EL (cell line): ENCODE measurements around the gene SPDYE1.

Experiments
- DNase-seq: peaks from one replicate; pipeline ENCODE4 v3.0.0-alpha.2; 2016

SPDYE1 gene

DNA sequence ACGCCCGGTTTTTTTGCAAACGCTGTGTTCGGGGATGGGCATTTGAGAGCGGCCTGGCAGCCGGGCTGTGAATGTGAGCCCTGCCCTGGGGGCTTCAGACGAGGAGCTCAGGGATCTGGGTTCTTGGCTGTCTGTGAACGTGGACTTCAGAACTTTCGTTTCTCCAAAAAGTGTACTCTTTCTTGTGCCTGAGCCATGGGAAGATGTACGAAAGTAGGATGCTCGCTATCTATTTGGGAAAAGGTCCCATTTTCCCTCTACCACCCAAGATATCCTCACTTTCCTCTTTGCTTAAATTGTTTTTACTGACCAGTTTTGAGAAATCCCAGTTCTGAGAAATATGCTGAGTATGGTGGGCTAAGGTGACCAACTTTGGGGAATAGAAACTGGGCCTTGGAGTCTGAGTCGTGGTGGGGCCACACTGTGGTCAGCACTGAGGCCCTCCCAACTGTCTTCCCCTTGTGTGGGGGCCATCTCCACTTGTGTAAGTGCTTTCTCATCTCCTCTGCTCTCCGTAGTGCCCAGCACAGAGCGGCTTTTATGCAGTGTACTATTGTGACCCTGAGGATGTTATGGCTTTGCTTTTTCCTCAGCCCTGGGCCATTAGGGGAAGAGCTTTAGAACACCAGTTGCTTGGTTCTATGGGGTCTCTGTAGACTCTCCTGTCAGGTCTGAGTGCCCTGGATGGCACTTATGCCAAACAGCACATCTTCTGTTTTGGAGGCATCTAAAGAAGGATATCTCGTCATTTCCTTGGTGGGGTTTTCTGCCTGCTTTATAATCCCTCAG is 47.7 kb downstream of the SPDYE1 start:
- no peak for DNase-seq

DNA sequence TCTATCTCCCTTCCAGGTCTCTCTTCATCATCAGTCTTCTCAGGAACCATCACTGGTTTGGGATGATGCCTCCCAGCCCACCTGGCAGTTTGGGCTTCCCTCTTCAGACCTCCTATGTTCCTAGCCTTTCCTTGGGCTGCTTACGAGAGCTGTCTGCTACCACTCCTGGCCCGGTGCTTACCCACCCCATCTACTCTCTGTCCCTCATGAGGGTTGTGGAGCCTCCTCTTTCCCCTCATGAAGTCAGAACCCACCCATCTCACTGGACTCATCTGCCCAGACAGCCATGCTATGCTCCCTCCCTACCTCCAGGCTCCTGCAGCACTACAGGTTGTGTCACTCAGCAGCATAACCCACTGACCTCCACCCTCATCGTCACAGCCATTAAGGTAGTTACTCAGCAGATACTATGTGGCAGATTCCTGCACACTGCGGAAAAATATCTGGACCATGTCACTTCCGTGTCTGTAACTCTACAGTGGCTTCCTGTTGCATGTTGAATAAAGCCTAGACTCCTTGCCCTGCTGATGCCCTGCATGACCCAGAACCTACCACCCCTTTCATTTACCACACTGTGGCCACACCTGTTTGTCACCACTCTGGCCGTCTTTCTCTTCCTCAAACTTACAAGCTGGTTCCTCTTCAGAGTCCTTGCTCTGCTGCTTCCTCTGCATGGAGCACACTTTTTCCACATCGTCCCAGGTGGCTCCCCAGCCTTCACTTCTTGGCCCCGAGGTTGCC is 48.8 kb downstream of the SPDYE1 start:
- DNase-seq = no peak

DNA sequence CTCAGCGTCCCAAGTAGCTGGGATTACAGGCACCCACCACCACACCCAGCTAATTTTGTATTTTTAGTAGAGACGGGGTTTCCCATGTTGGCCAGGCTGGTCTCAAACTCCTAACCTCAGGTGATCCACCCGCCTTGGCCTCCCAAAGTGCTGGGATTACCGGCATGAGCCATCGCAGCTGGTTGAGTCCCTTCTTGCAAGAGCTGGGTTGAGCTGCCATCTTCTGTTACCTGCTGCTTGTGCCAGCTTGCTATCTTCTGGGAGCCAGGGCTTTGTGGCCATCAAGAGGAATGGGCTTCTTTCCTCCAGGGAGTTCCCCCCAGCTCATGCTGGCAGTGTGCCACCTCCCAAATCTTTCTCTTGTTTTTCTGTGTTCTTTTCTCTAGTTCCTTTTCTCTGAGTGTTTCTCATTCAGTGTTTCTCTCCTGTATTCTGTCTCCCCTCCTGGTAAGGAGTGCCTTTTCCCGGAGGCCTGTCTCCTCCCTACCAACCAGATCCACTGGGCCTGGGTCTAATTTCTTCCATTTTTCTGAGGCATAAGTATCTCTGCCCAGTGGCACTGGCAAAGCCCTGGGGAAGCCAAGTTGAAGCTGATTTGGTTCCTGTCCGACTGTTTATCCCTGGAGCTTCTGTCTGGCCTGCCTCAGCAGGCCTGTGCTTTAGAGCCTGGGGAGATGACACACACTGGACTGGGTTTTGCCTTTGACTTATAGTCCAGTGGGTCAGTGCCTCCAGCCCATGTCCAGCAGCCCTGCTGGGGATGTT is 50.5 kb downstream of the SPDYE1 start:
- no peak for DNase-seq

DNA sequence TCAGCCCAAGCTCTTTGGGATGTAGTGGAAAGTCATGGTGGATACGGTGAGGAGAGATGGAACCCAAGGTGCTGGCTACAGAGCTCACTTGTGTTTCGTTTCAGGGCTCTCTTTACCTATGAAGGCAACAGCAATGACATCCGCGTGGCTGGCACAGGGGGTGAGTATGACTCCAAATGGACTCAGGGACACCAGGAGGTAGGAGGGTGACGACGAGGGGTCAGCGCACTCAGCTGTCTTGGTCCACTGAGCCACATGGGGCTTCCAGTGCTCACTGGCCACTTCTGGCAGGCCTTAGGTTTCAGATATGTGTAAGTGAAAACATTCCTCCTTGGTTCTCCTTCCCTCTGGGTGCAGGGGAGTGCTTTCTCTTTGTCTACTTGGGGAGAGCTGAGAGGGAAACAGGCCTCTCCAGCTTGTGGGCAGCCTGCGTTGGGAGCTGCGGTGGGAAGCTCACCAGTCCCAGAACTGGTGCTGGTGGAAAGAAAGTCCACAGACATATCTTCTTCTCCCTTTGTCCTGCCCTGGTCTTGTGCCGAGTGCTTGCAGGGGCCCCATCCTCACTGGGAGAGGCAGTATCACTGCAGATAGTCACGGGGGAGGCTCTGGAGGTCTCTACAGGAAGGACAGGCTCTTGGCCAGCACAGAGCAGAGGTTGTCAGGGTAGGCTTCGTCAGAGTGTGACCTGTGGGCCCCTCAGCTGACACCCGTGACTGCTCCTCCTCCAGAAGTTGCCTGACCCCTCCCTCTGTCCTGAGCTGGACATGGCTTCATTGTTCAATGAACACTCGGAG is 52.6 kb downstream of the SPDYE1 start:
- DNase-seq = no peak

DNA sequence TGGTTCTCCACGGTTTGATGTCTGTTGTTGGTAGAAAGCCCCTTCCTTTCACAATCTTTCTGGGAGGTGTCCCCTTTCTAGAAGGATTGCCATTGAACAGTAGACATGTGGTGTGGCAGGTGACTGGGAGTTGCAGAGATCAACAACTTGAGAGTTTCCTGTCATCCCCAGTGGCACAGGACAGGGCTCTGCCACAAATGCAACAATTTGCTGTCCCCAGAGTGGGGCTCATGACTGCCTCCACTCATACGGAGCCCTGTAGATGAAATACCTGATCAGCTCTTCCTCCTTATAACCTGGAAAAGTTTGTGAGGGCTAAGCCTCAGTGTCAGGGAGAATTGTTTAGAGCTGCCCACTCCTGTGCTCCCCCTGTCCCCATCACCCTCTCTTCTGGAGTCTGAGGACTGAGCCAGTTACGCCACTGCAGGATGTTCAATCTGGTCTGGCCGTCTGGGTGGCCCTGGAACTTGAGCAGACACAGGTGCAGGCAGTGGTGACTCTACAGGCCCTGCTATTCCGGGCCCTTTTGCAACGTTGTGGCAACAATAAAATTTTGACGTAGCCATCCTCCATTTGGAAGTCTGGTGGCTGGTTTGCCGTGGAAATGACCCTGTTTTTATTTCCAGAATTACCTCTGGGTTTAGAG is 53.3 kb downstream of the SPDYE1 start:
- no peak for DNase-seq

DNA sequence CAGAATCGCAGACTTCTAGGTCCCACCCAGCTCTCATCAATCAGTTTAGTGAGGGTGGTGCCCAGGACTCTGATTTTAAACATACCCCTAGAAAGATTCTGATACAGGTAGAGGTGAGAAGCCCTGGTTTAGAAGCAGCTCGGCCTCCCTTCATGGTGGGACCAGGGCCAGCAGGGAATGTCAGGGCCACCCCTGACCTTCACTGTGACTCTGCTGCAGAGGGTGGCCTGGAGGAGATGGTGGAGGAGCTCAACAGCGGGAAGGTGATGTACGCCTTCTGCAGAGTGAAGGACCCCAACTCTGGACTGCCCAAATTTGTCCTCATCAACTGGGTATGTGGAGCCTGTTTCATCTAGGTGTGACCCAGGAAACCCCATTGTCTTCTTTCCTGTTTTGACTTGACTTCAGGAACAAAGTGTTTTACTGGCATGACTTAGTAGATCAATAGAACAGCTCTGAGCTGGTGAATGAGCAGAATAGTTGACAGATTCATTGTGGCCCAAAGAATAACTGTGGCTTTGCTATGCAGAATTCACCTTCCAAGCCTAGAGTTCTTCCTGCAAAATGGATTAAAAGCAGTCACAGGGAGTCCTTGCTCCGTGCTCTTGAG is 54.0 kb downstream of the SPDYE1 start:
- DNase-seq = no peak

DNA sequence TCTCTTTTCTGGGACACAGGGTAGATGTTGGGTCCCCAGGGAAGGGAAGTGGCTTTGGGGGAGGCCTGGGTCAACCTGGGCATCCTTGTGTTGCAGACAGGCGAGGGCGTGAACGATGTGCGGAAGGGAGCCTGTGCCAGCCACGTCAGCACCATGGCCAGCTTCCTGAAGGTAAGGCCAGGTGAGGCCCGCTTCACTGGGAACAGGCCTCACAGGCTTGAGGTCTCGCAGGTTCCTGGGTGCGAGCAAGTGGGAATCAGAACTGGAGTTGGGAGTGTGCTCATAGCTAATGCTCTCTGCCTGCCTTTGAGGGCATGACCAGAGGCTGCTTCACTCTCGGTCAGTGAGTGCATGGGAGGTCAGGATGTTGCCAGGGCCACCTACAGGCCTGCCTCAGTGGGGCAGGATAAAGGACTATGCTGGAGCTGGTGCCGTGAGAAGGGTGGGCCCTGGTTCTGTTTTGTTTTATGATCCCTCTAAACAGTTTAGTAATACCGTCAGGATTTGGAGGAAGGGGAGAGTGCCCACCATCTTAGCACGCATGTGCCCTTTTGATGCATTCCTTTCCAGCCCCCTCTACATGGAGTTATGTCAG is 55.2 kb downstream of the SPDYE1 start:
- no peak for DNase-seq

DNA sequence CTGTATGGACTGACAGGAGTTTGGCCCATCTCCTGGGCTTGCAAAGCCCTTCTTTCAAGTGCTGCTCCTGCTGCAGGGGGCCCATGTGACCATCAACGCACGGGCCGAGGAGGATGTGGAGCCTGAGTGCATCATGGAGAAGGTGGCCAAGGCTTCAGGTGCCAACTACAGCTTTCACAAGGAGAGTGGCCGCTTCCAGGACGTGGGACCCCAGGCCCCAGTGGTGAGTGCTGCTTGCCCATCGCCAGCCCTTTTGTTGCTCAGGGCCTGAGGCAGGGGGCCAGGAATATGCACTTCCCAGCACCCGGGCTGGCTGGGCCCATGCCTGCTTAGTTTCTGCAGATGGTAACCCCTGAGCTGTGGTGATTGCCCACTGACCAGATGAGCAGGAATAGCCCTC is 59.0 kb downstream of the SPDYE1 start:
- DNase-seq = no peak

DNA sequence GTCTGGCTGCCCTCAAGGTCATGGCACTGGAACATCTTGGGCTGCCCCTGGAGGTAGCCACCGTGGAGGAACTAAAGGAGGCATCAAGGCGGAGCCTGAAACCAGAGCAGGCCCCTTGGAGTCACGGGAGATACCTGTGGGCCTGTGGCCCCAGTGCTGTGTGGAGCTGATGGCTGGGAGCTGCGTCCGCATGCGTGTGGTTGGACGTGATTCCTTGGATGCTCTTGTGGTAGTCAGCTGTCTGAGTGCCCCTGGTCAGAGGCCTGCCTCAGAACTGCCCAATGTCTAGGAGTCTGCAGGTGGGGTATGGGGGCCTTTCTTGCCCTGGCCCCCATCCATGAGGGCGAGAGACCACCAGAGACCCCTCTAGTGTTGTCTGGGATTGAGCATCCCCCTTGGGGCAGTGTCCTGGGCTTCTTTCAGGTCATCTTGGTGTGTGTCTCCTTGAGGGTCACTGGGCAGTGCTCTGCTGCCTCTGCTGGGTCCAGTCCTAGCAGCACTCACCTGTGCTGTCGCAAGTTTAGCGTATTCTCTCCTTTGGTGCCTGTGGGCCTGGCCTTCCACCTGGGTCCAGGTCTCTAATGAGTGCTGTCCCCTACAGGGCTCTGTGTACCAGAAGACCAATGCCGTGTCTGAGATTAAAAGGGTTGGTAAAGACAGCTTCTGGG is 59.6 kb downstream of the SPDYE1 start:
- DNase-seq = no peak

DNA sequence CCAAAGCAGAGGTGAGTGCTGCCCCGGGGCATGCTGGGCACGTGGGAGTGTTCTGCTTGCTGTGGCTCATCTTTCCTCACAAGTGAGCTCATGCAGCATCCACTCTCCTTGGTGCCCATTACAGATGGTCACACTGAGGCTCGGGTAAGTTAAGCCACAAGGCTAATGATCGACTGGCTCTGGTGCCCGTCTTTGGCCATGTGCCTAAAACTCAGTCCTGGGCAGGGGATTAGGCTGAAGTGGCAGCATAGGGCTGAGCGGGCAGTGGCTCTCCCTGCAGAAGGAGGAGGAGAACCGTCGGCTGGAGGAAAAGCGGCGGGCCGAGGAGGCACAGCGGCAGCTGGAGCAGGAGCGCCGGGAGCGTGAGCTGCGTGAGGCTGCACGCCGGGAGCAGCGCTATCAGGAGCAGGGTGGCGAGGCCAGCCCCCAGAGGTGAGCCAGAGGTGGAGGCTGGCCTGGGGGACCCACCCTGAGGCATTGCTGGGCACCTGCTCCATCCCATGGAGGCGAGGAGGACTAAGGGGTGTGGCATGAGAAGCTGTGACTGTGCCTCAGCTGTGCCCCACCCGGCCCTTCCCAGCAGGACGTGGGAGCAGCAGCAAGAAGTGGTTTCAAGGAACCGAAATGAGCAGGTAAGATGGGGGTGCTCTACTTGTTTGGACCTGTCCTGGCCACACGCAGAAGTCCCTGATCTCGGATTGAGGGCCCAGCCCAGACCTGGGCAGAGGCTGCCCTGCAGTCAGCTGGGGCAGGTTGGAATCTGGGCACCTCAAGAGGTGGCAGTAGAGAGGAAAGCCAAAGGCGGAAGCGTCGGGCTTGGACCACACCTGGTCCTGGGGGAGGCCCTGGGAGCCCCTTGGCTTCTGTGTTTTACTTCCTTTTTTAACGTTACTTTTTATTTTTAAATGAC is 60.4 kb downstream of the SPDYE1 start:
- DNase-seq = no peak

DNA sequence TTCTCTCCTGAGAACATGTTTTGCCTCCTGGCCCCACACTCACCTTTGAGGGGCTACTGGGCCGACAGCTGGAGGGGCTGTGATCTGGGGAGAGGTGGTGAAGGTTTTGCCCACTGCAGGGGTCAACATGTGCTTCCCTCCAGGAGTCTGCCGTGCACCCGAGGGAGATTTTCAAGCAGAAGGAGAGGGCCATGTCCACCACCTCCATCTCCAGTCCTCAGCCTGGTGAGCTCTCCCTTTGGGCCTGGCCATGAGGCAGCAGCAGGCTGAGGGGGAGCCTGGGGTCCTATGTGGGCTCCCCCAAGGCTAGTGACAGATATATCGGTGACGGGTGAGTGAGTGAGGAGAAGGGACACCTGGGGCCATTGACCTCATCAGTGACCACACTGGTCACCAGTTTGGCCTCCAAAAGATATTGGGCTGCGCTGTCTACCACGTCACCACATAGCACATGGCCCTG is 61.1 kb downstream of the SPDYE1 start:
- no peak for DNase-seq

DNA sequence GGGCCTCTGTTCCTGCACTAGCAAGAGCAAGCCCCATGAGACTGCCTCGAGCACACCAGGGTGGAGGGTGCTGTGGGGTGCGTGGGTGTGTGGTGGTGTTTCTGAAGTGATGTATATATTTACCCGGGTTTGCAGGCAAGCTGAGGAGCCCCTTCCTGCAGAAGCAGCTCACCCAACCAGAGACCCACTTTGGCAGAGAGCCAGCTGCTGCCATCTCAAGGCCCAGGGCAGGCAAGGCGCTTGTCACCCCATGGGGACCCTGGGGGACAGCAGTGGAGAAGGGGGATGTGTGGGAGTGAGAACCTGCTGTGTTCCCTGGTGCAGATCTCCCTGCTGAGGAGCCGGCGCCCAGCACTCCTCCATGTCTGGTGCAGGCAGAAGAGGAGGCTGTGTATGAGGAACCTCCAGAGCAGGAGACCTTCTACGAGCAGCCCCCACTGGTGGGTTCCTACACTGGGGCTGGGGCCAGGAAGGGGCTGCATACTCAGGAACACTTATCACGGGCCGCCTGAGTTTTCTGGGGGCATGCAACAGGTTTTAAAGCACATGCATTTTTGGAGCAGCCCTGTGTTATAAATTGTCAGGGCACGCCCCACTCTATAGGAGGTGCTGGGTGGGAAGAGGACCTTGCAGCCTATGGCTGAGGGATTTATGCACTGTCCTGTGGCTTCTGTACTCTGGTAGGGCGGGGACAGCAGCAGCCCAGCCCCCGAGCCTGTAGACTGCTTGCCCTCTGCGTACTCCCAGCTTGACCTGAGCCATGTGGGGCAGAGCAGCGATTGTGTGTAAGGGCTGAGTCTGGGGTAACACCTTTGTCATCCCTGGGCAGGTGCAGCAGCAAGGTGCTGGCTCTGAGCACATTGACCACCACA is 61.8 kb downstream of the SPDYE1 start:
- no peak for DNase-seq
